HCT116 (cell line): ENCODE results near the gene GALNT5.

Experiments
- CTCF ChIP-seq, 3 experiments: fragments of 200-600 bp in 1 of 3; sonication (generic) in 1 of 3; IDR thresholded peaks in 2 of 3; conservative IDR thresholded peaks in 1 of 3; 2 replicates each; pipeline ENCODE4 v1.5.1; 2012 to 2017; ENCODE audit warnings: low read depth in 2 of 3, low read length in 2 of 3, antibody characterized with exemption in 1 of 3, borderline replicate concordance in 1 of 3, control low read depth in 1 of 3, mild to moderate bottlenecking in 1 of 3, mixed read lengths in 1 of 3, mixed run types in 1 of 3, moderate library complexity in 1 of 3; ENCODE audit not compliant: insufficient read depth in 1 of 3
- POLR2A ChIP-seq: IDR thresholded peaks from 2 replicates; pipeline ENCODE4 v1.7.0; 2011; ENCODE audit warnings: borderline replicate concordance; ENCODE audit not compliant: insufficient read depth, insufficient read length; ENCODE audit errors: extremely low read depth

- no peak for TF ChIP-seq POLR2A
- no peak for TF ChIP-seq CTCF (IDR thresholded peaks at IDR 0.05 in 2 of 3, conservative IDR thresholded peaks at IDR 0.05 in 1 of 3; ENCODE audit: borderline replicate concordance in 1 of 3, insufficient read depth in 1 of 3, low read depth in 2 of 3, low read length in 2 of 3)
These were observed 105.1 kb downstream of the GALNT5 start for GRCh38 chr2:157362627-157363026.
